Activated CD8-positive, alpha-beta memory T cell treated with anti-CD3 and anti-CD28 coated beads for 36 hours (primary cell): ENCODE measurements around the gene TMEM259. TPM values are rescaled to one million over a fixed set of nuclear protein-coding genes. Genes with fewer than 3 reads are reported as not detected.

Experiments used
- CTCF ChIA-PET: fragments of 350-600 bp; sonication (Branson Sonifier 250); formaldehyde crosslinking; loops from one replicate; lab custom pipeline; 2021; ENCODE audit warnings: antibody characterized with exemption; lab: Charles Lee
- POLR2A ChIA-PET: fragments of 350-600 bp; sonication (Branson Sonifier 250); formaldehyde crosslinking; loops from one replicate; lab custom pipeline; 2021; ENCODE audit warnings: antibody characterized with exemption; lab: Charles Lee
- total RNA-seq, 2 experiments: library from RNA; stranded (reverse); gene quantifications; one replicate each; pipeline ENCODE4 v1.2.3, GENCODE V29; 2021

Gene TMEM259
- total RNA-seq, 2 experiments from 2014 or later = 132 to 141 TPM

GRCh38 chr19:989381-990081 lies 31.4 kb downstream of the TMEM259 start:
- ChIA-PET POLR2A (no interaction called here), CTCF (interaction anchor here (0.6 to 1.0 kb wide), 2 partner anchors 93 to 103 kb away, joined by 3 read pairs; no protein-coding TSS in a partner anchor)

GRCh38 chr19:988510-988909 lies 32.4 kb downstream of the TMEM259 start:
- CTCF ChIA-PET = interaction anchor here (1.0 to 1.3 kb wide), 2 partner anchors 67 to 92 kb away, joined by 3 read pairs; no protein-coding TSS in a partner anchor
- POLR2A ChIA-PET = no interaction called here

DNA sequence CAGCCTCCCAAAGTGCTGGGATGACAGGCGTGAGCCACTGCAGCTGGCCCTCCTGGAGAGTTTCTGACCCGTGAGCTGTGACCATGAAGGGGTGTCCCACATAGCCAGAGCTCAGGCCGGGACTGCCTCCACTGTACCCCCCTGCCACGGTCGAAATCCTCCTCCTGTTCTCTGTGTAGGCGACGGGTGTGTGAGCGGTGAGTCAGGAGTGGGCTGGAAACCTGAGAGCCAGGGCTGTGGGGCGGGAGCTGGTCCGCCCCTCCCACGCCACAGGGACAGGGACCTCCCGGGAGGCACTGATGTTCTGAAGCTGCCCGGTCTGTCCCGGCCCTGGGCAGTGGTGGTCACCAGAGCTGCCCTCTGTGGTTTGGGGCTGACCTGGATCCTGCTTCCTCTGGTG lies 32.8 kb downstream of the TMEM259 start:
- ChIA-PET POLR2A (no interaction called here), CTCF (interaction anchor here (1.3 kb wide), 2 partner anchors 67 to 68 kb away, joined by 3 read pairs; no protein-coding TSS in a partner anchor)

DNA sequence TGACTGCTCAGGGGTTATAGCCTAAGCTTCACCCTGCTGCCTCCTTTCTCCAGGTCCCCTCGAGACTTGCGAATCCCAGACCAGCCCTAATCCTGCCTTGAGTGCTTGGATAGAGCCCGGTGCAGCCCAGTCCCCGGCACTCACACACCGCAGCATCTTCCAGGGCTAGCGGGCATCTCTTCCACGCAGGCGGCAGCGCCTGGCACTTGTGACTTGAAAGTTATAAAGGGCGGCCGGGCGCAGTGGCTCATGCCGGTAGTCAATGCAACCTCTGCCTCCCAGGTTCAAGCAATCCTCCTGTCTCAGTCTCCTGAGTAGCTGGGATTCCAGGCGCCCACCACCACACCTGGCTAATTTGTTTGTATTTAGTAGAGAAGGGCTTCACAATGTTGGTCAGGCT lies 34.8 kb downstream of the TMEM259 start:
- ChIA-PET CTCF (interaction anchor here (7.3 kb wide), 1 partner anchor 65 kb away, joined by 101 read pairs; no protein-coding TSS in a partner anchor), POLR2A (interaction anchor here (0.6 kb wide), 1 partner anchor 267 kb away, joined by 3 read pairs; no protein-coding TSS in a partner anchor)

DNA sequence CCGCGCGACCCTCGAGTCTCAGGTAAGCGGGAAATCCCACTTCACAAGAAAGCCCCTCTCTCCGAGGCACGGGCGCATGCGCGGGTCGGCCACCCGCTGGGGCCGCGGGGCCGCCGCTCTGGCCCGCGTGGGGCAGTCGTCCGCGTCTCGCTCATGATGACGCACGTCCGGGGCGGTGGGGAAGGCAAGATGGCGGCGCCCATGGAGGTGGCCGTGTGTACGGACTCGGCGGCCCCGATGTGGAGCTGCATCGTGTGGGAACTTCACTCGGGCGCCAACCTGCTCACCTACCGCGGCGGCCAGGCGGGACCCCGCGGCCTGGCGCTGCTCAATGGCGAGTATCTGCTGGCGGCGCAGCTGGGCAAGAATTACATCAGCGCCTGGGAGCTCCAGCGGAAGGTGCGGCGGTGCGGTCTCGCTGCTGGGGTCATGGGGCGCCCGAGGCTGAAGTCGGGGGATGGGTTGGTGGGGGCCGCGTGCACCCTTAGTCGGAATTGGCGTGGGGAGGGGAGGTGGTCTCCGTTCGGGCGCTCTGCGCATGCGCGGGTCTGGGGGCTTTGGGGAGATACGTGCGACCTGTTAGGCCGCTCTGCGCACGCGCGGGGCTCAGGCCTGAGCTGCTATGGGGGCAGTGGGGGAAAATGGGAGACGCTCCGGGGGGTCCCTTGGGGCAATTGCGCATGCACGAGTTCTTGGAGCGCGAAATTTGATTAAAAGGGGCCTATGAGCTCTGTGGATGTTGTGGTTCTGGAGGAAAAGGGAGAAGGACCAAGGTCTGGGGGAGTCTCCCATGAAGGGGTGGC lies 36.6 kb downstream of the TMEM259 start, which contains the start of gene WDR18:
Gene WDR18 (plus strand): TSS at position 181 of the 803 bp plus-strand sequence. CDS start 9 bp downstream, at position 190.
- ChIA-PET CTCF (interaction anchor here (0.5 to 7.3 kb wide), 25 partner anchors 8 to 260 kb away, joined by 3 to 101 read pairs (median 4); partner anchors contain the start of genes ATP5F1D, MED16 and RNU6-9), POLR2A (interaction anchor here (0.6 to 1.8 kb wide), 16 partner anchors 8 to 305 kb away, joined by 3 to 13 read pairs (median 4); no protein-coding TSS in a partner anchor)

DNA sequence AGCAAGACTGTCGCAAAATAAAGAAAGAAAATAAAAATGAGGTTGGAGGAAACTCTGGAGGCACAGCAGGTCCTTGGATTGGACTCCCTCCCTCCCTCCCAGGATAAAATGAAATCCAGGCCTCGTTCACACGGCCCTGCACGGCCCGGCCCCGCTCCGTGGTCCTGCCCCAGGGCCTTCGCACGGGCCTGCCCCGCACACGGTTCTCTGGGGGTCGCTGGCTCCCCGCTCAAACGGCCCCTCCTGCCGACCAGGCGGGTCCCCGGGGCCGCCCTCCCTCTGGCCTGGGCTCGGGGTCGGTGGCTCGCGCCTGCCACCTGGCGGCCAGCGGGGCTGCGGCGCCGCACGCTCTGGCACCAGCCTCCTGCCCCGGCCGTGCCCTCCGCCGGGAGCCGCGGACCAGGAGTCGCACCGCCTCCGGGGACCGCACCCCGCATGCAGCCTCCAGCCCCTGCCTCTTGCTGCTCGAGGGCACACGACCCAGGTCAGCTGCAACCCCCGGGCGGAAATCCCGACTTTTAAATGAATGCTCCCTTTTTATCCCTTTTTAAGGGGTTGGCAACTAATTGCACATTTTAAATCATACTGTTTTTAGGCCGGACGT lies 38.3 kb downstream of the TMEM259 start:
- ChIA-PET POLR2A (interaction anchor here (0.6 to 1.5 kb wide), 2 partner anchors 60 to 89 kb away, joined by 3 to 4 read pairs; no protein-coding TSS in a partner anchor), CTCF (interaction anchor here (0.6 to 7.3 kb wide), 13 partner anchors 12 to 1037 kb away, joined by 3 to 101 read pairs (median 4); partner anchors contain the start of gene ATP5F1D)

- CTCF ChIA-PET = interaction anchor here (0.7 to 7.3 kb wide), 2 partner anchors 59 to 210 kb away, joined by 3 to 101 read pairs; no protein-coding TSS in a partner anchor
Observed at GRCh38 chr19:980133-980998, 40.6 kb downstream of the TMEM259 start.

DNA sequence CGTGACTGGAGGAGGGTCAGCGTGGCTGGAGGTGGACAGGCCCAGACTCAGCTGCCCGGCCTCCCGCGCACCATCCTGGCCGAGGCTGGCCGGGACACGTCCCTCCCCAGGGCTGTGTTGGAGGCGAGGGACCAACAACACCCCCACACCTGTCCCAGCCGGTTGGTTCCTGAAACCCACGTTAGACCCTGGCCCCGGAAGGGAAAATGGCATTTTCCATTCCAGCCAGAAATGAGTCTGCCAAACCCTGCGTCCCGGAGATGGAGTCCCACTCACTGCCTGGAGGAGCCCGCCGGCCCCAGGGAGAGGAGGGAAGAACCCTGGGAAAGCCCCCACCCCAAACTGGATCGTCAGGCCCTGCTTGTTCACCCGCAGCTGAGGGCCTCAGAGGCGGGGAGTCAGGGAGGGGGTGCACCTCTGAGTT lies 41.6 kb downstream of the TMEM259 start:
- ChIA-PET POLR2A (no interaction called here), CTCF (interaction anchor here (1.0 to 7.3 kb wide), 2 partner anchors 58 to 115 kb away, joined by 3 to 101 read pairs; no protein-coding TSS in a partner anchor)

More at GRCh38 chr19:980133-980998, 40.6 kb downstream of the TMEM259 start:
- POLR2A ChIA-PET = no interaction called here

GRCh38 chr19:977058-977464 lies 43.9 kb downstream of the TMEM259 start:
- ChIA-PET CTCF (no interaction called here), POLR2A (no interaction called here)

DNA sequence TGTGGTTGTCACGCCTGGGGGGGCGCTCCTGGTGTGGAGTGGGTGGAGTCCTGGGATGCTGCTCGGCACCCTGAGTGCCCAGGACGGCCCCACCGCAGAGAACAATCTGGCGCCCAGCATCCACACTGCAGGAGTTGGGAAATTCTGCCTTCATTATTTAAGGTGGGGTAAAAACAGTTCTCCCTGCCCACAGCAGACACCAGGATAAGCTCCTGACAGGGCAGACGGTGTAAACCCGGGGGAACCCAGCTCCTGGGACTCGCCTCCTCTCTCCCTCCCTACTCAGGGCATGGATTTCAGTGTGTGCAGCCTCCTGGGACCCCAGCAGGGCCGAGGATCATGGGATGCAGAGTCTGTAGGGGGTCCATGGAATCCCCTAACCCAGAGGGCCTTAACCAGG lies 44.4 kb downstream of the TMEM259 start:
- POLR2A ChIA-PET = interaction anchor here (0.5 kb wide), 1 partner anchor 14 kb away, joined by 5 read pairs; no protein-coding TSS in a partner anchor
- CTCF ChIA-PET = no interaction called here

GRCh38 chr19:974564-975257 lies 46.2 kb downstream of the TMEM259 start:
- ChIA-PET CTCF (no interaction called here), POLR2A (no interaction called here)

DNA sequence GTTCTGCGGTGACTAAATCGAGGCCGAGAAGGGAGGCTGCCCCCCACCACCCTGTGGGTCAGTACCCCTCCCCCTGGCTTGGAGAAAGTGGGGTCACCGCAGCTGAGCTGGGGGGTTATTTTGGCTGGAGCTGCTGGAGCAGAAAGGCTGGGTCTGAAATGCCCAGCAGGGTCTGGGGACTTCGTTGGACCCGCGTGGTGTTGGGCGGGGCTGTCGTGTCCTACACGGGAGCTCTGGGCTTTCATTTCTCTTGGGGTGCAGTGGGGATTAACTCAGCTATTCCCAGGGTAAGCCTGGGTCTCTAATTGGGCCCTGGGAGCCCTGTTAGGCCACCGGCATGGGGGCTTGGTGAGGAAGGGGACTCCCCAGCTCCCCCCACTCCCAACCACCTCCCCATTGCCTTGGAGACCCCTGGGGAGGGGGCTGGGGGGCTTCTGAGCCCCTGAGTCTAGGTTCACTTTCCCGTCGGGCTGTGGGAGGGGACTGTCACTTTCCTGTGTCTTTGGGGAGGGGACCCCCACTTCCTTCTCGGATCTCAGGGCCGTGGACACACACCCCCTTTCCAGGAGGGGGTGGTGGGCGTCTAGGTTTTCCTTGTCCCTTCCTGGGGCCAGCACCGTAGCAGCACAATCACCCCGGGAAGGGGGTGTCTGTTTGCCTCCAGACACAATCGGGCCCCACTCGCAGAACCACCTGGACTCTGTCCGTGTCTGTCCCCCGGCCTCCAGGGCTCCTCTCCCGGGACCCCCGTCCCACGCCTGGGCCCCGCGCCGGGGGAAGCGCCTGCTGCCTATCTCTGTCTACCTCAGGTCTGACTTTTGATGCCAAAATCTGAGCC lies 47.0 kb downstream of the TMEM259 start:
- POLR2A ChIA-PET = no interaction called here
- CTCF ChIA-PET = no interaction called here

- CTCF ChIA-PET = interaction anchor here (0.6 to 0.8 kb wide), 3 partner anchors 26 to 54 kb away, joined by 3 to 5 read pairs (median 5); no protein-coding TSS in a partner anchor
- POLR2A ChIA-PET = no interaction called here
Observed at GRCh38 chr19:972281-972680, 48.6 kb downstream of the TMEM259 start.

- POLR2A ChIA-PET = no interaction called here
- CTCF ChIA-PET = interaction anchor here (0.8 to 1.2 kb wide), 2 partner anchors 45 to 49 kb away, joined by 3 to 5 read pairs; no protein-coding TSS in a partner anchor
Observed at GRCh38 chr19:971795-972194, 49.1 kb downstream of the TMEM259 start.

DNA sequence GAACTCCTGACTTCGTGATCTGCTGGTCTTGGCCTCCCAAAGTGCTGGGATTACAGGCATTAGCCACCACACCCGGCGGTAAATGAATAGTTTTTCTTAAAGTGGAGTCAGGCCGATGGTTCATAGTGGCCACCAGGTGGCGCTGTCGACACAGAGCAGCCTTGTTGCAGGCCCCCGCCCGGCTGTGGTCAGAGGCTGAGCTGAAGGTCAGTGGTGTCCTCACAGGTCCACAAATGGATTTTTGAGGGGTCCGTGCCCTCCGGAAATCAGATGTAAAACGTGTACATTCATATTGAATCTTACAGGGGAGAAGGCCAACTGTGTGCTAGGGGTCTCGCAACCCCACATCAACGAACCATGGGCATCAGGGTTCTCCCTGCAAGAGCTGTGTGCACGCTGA lies 50.2 kb downstream of the TMEM259 start:
- POLR2A ChIA-PET = no interaction called here
- CTCF ChIA-PET = interaction anchor here (1.2 to 1.6 kb wide), 4 partner anchors 12 to 46 kb away, joined by 3 to 10 read pairs (median 4); no protein-coding TSS in a partner anchor

DNA sequence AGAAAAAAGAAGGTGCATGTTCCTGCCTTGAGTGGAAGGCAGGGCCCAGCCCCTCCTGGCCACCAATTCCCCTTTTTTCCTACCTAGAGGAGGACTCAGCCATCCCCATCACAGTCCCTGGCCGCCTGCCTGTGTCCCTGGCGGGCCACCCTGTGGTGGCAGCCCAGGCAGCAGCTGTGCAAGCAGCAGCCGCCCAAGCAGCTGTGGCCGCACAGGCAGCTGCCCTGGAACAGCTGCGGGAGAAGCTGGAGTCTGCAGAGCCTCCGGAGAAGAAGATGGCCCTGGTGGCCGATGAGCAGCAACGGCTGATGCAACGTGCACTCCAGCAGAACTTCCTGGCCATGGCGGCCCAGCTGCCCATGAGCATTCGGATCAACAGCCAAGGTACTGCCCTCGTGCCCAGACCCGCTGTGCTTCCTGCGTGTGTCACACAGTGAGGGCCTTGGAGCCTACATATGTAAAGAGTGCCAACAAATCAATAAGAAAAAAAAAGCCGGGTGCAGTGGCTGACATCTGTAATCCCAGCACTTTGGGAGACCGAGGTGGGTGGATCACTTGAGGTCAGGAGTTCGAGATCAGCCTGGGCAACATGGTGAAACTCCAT lies 54.3 kb downstream of the TMEM259 start:
- ChIA-PET CTCF (no interaction called here), POLR2A (interaction anchor here (0.6 kb wide), 1 partner anchor 15 kb away, joined by 4 read pairs; no protein-coding TSS in a partner anchor)
